GM12878 (cell line): ENCODE measurements around the gene AIFM1. TPM values are rescaled to one million over a fixed set of nuclear protein-coding genes. Genes with fewer than 3 reads are reported as not detected.

Source experiments
- BCL11A ChIP-seq: IDR thresholded peaks from 2 replicates; pipeline ENCODE4 v1.6.1; 2011; ENCODE audit warnings: low read depth, low read length
- CHD2 ChIP-seq: IDR thresholded peaks from 2 replicates; pipeline ENCODE4 v1.6.1; 2011; ENCODE audit warnings: low read depth, low read length, improper control_type of control experiment, borderline replicate concordance
- CUX1 ChIP-seq: IDR thresholded peaks from 2 replicates; pipeline ENCODE4 v1.6.1; 2012; ENCODE audit warnings: improper control_type of control experiment, low read depth, low read length; ENCODE audit not compliant: insufficient replicate concordance
- E2F4 ChIP-seq: IDR thresholded peaks from 2 replicates; pipeline ENCODE4 v1.6.1; 2012; ENCODE audit warnings: low read depth, low read length, improper control_type of control experiment
- E2F8 ChIP-seq: fragments of 450-650 bp; IDR thresholded peaks from 2 replicates; pipeline ENCODE4 v1.6.1; 2018; ENCODE audit warnings: mild to moderate bottlenecking, low read depth, moderate library complexity; ENCODE audit not compliant: partially characterized antibody
- FOXK2 ChIP-seq: fragments of 450-650 bp; IDR thresholded peaks from 2 replicates; pipeline ENCODE4 v1.6.1; 2017; ENCODE audit warnings: mild to moderate bottlenecking, moderate library complexity
- IKZF1 ChIP-seq: fragments of 450-650 bp; conservative IDR thresholded peaks from 2 replicates; pipeline ENCODE4 v1.6.1; 2017; ENCODE audit warnings: antibody characterized with exemption, mild to moderate bottlenecking
- JUNB ChIP-seq: IDR thresholded peaks from 2 replicates; pipeline ENCODE4 v1.6.1; 2016; ENCODE audit warnings: antibody characterized with exemption, mild to moderate bottlenecking
- KAT2A ChIP-seq: conservative IDR thresholded peaks from 2 replicates; pipeline ENCODE4 v1.6.1; 2011; ENCODE audit warnings: low read depth, low read length; ENCODE audit not compliant: control insufficient read depth
- LARP7 ChIP-seq: fragments of 450-650 bp; IDR thresholded peaks from 2 replicates; pipeline ENCODE4 v1.6.1; 2017; ENCODE audit warnings: mild to moderate bottlenecking
- MLLT1 ChIP-seq: fragments of 450-650 bp; IDR thresholded peaks from 2 replicates; pipeline ENCODE4 v1.6.1; 2016; ENCODE audit warnings: mild to moderate bottlenecking
- NFYA ChIP-seq: IDR thresholded peaks from 2 replicates; pipeline ENCODE4 v1.6.1; 2011; ENCODE audit warnings: low read depth, mild to moderate bottlenecking, low read length, improper control_type of control experiment, borderline replicate concordance
- POLR2A ChIP-seq: IDR thresholded peaks from 2 replicates; pipeline ENCODE4 v1.6.1; 2011; ENCODE audit warnings: low read depth, mild to moderate bottlenecking, low read length
- SIN3A ChIP-seq: IDR thresholded peaks from 2 replicates; pipeline ENCODE4 v1.6.1; 2012; ENCODE audit warnings: low read depth, low read length, improper control_type of control experiment
- SP1 ChIP-seq: IDR thresholded peaks from one replicate; pipeline ENCODE4 v1.6.1; 2011; ENCODE audit warnings: low read depth, low read length
- SREBF1 ChIP-seq: IDR thresholded peaks from 2 replicates; pipeline ENCODE4 v1.6.1; 2012; ENCODE audit warnings: mild to moderate bottlenecking, low read length
- WRNIP1 ChIP-seq: IDR thresholded peaks from 2 replicates; pipeline ENCODE4 v1.6.1; 2011; ENCODE audit warnings: low read depth, low read length, improper control_type of control experiment, borderline replicate concordance
- ZBTB33 ChIP-seq: fragments of 450-650 bp; IDR thresholded peaks from 2 replicates; pipeline ENCODE4 v1.6.1; 2017; ENCODE audit warnings: mild to moderate bottlenecking
- polyA plus RNA-seq, 11 experiments: library from polyadenylated mRNA; depleted of rRNA in 4 of 11; unstranded in 6 of 11; stranded (reverse) in 5 of 11; fragments of >200 nt; fragmentation: Nextera tagmentation in 4 of 11; fragmentation: Illumina TruSeq in 1 of 11; extraction: Ambion mirVana in 4 of 11; extraction: Trizol in 1 of 11; gene quantifications; 1 replicate in 1 of 11; 2 replicates in 10 of 11; pipeline versions ENCODE4 v1.2.1 to v1.2.3, GENCODE V29; 2011 to 2016; ENCODE audit warnings: inconsistent platforms in 2 of 11, missing spikeins in 2 of 11, low read depth in 1 of 11
- total RNA-seq, 4 experiments: library from RNA; depleted of rRNA in 3 of 4; stranded (reverse); fragments of >200 nt in 3 of 4; fragmentation: Illumina TruSeq in 1 of 4; extraction: Trizol in 1 of 4; gene quantifications; 2 replicates each; pipeline versions ENCODE4 v1.2.1 to v1.2.3, GENCODE V29; 2013 to 2021

Gene AIFM1
- total and polyA plus RNA-seq, 10 of the 15 experiments (the other 5 are each of a cell fraction or from before 2014, with no cell fraction given), result 44.2 to 121 (median 80.0) TPM

GRCh38 chrX:130173190-130173895, 7.7 kb upstream of the AIFM1 start (continued):
- TF ChIP-seq CUX1, result no peak
- no peak for TF ChIP-seq SP1
- peak; percentile 51; the same call in 1 of the 2 replicates for TF ChIP-seq SIN3A
- TF ChIP-seq JUNB, result no peak
- TF ChIP-seq E2F8, result no peak
- no peak for TF ChIP-seq SREBF1
- TF ChIP-seq LARP7, result no peak
- no peak for TF ChIP-seq MLLT1
- TF ChIP-seq KAT2A, result no peak
- TF ChIP-seq WRNIP1, result no peak
- TF ChIP-seq POLR2A, result peak; percentile 71
- no peak for TF ChIP-seq BCL11A
- no peak for TF ChIP-seq NFYA
- TF ChIP-seq FOXK2, result no peak
- TF ChIP-seq ZBTB33, result no peak
- TF ChIP-seq IKZF1, result peak; percentile 23; the same call in 1 of the 2 replicates
- no peak for TF ChIP-seq E2F4
- 0 out of 2 replicates have a peak, but pooled peaks have one; percentile 5 for TF ChIP-seq CHD2
